Lung (tissue), 12 donors: Measurements from ENCODE around the gene NT5DC3. TPM values are rescaled to one million over a fixed set of nuclear protein-coding genes. Genes with fewer than 3 reads are reported as not detected.

Experiments
- ATAC-seq: fragments of 200-7000 bp; cut with Tn5 transposase; one replicate; pipeline ENCODE4 v1.9.1; 2020; ENCODE audit warnings: moderate number of reproducible peaks; ENCODE audit not compliant: insufficient read depth, low FRiP score
- DNase-seq, 3 donors: peaks; one replicate each; pipeline ENCODE4 v3.0.0-alpha.2; 2013 to 2017
- H3K27ac ChIP-seq, 2 donors: one replicate each; pipeline ENCODE4 v1.5.1; 2013; ENCODE audit warnings: mild to moderate bottlenecking in 2 of 2, moderate library complexity in 2 of 2, control low read depth in 1 of 2, inconsistent platforms in 1 of 2, low read depth in 1 of 2, low read length in 1 of 2
- H3K27me3 ChIP-seq, 3 donors: one replicate each; pipeline ENCODE4 v1.5.1; 2013; ENCODE audit warnings: low read length in 2 of 3; ENCODE audit not compliant: control insufficient read depth in 3 of 3, insufficient read depth in 3 of 3
- H3K36me3 ChIP-seq, 4 donors: one replicate each; pipeline ENCODE4 v1.5.1; 2013; ENCODE audit warnings: low read length in 4 of 4, mild to moderate bottlenecking in 1 of 4, moderate library complexity in 1 of 4; ENCODE audit not compliant: control insufficient read depth in 4 of 4, insufficient read depth in 4 of 4
- H3K4me1 ChIP-seq, 5 donors: one replicate each; pipeline ENCODE4 v1.5.1; 2013; ENCODE audit warnings: low read length in 5 of 5, mild to moderate bottlenecking in 2 of 5, moderate library complexity in 1 of 5; ENCODE audit not compliant: control insufficient read depth in 5 of 5, insufficient read depth in 5 of 5
- H3K4me3 ChIP-seq: one replicate; pipeline ENCODE4 v1.5.1; 2013; ENCODE audit warnings: mild to moderate bottlenecking, control low read depth, moderate library complexity
- H3K9ac ChIP-seq, 2 donors: one replicate each; pipeline ENCODE4 v1.5.1; 2013; ENCODE audit warnings: low read length in 2 of 2, control low read depth in 1 of 2; ENCODE audit not compliant: insufficient read depth in 1 of 2
- H3K9me3 ChIP-seq, 4 donors: one replicate each; pipeline ENCODE4 v1.5.1; 2013; ENCODE audit warnings: low read length in 3 of 4, mild to moderate bottlenecking in 1 of 4, moderate library complexity in 1 of 4; ENCODE audit not compliant: control insufficient read depth in 4 of 4, insufficient read depth in 3 of 4
- CTCF ChIP-seq: IDR thresholded peaks from 2 replicates; pipeline ENCODE4 v1.5.1; 2012; ENCODE audit warnings: mild to moderate bottlenecking; ENCODE audit errors: control extremely low read depth, extremely low read depth
- WGBS, 2 donors: extraction: QIAGEN DNeasy Blood & Tissue Kit; methylation state at CpG; one replicate each; pipeline ENCODE4 v1.1.7; 2013; 5-methylcytosine and 5-hydroxymethylcytosine counted together
- polyA plus RNA-seq, 2 donors: library from polyadenylated mRNA; stranded (reverse); fragments of 200-250 nt; gene quantifications; one replicate each; pipeline ENCODE4 v1.2.1, GENCODE V29; 2013
- total RNA-seq, 2 donors: library from RNA; depleted of rRNA in 1 of 2; stranded (reverse); fragments of >200 nt in 1 of 2; gene quantifications; one replicate each; pipeline ENCODE4 v1.2.1, GENCODE V29; 2014 to 2021
- donor health status: control.
- donor health status: control.
- donor health status: Bipolar disorder and iron deficiency.
- donor health status: healthy.
- donor health status: DM: yes; HTN: yes; CAD: no.

Gene NT5DC3
- total and polyA plus RNA-seq, 4 donors, result 0.93 to 12.3 (median 3.6) TPM

DNA sequence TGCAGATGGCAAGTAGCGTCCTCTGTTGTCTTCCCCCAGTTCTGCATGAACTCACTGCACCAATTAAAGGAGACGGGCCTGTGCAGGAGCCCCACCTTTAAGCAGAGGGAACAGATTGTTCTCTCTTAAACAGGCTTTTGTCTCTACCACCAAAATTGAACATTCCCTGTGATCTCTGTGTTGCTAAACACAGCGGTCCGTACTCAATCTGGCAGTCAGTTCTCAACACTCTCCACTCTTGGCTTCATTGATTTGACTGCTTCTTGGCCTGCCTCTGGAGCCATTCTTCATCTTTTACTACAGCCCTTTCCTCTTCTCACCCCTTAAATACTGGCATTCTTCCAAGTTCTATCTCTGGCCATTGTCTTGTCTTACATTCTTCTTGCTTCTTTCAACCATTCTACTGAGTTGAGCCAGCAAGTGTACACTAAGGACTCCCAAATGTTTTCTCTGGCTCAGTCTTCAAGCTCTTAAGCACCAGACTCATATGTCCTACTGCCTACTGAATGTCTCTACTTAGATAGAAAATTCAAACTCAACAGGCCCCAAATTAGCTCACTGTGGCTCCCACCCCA lies 8.0 kb upstream of the NT5DC3 start:
- H3K27me3 ChIP-seq, result no peaks in the 10 kb centered on the region
- no peaks in the 10 kb centered on the region for H3K36me3 ChIP-seq
- H3K4me1 ChIP-seq, result peaks cover 0 to 4% (median 0%) of the 10 kb centered on the region in 5 donors
- TF ChIP-seq CTCF, result no peak
- WGBS, 2 donors, result 82 to 85% methylated on average over 4 of the region's 4 CpGs
- DNase-seq (peak in 2 of 3 donors; percentile 22 to 35), ATAC-seq (no peak)
- no peak overlapping the region for H3K27ac ChIP-seq
- no peak overlapping the region for H3K9ac ChIP-seq
- H3K9me3 ChIP-seq, result no peaks in the 10 kb centered on the region
- no peak overlapping the region for H3K4me3 ChIP-seq

DNA sequence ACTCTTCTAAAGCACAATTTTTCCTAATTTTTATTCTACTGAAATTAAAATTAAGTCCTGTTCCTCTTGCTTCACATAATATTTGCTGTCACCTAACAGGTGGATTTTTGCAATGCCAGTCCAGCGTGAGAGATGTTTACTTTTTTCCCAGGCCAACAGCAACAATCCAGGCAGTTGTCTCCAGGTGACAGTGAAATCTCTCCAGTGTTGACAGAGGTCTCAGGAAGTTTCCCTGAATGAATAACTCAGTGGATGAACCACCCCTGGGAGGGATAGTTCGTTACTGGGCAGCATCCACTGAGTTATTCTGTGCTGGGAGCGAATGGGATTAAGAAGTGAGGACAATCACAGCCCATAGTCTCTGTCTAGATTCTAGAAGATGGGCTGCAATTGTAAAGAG lies 7.1 kb upstream of the NT5DC3 start:
- DNase-seq (peak in 2 of 3 donors; percentile 10 to 18), ATAC-seq (no peak)
- H3K4me1 ChIP-seq, result peaks cover 0 to 4% (median 0%) of the 10 kb centered on the region in 5 donors
- no peaks in the 10 kb centered on the region for H3K9me3 ChIP-seq
- TF ChIP-seq CTCF, result no peak
- no peaks in the 10 kb centered on the region for H3K27me3 ChIP-seq
- 48 to 74% methylated on average over 3 of the region's 3 CpGs for WGBS, 2 donors
- H3K4me3 ChIP-seq, result no peak overlapping the region
- H3K27ac ChIP-seq, result no peak overlapping the region
- H3K36me3 ChIP-seq, result no peaks in the 10 kb centered on the region
- H3K9ac ChIP-seq, result no peak overlapping the region

DNA sequence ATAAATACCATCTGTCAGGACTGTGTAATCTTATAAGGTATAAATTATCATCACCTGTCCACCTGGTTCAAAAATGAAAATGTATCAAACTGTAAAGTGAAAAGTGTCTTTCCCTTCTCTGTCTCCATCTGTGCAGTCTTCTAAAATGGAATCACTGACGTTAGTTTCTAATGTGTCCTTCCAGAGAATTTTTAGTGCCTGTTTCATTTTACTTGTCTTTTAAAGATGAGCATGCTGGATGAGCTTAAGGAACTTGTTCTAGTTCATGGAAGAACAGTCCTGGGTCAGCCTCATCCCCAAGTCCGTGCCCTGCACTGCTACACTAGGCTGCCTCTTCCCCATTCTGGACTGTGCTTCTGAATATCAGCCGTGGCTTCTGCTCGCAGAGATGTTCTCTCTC lies 5.4 kb upstream of the NT5DC3 start:
- Histone ChIP-seq H3K9me3 (no peaks in the 10 kb centered on the region), H3K27me3 (no peaks in the 10 kb centered on the region), H3K9ac (no peak overlapping the region), H3K27ac (no peak overlapping the region), H3K4me3 (no peak overlapping the region), H3K36me3 (no peaks in the 10 kb centered on the region), H3K4me1 (peaks cover 0 to 11% (median 0%) of the 10 kb centered on the region in 5 donors)
- ATAC-seq, result no peak
- 88 to 91% methylated on average over 4 of the region's 4 CpGs for WGBS, 2 donors
- TF ChIP-seq CTCF, result no peak
- no peak for DNase-seq

DNA sequence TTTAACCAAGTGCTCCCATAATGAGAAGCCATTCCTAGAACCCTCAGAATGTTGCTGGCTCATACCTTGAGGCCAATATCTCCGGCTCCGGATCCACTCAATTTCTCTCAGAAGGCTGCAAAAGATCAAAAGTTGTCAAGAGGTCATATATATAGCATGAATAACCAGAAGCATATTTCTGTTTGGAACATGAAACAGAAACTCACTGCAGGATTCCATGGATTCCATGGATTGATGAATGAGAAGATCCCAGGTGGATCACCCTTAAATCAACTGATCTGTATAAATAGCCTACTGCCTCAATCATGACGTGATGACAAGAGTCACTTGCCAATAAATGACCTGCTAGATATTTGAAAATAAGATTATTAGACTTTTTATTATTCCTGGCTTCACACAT lies 3.3 kb upstream of the NT5DC3 start:
- no peak overlapping the region for H3K4me3 ChIP-seq
- no peak for TF ChIP-seq CTCF
- H3K9ac ChIP-seq, result no peak overlapping the region
- H3K9me3 ChIP-seq, result no peaks in the 10 kb centered on the region
- H3K4me1 ChIP-seq, result peaks cover 0 to 15% (median 5%) of the 10 kb centered on the region in 5 donors
- no peak overlapping the region for H3K27ac ChIP-seq
- ATAC-seq (no peak), DNase-seq (no peak)
- peaks cover 0 to 7% (median 0%) of the 10 kb centered on the region in 3 donors for H3K27me3 ChIP-seq
- 82 to 92% methylated on average over 3 of the region's 3 CpGs for WGBS, 2 donors
- H3K36me3 ChIP-seq, result no peaks in the 10 kb centered on the region
